ENCODE data around the gene TM9SF2. TPM values are rescaled to one million over a fixed set of nuclear protein-coding genes. Genes with fewer than 3 reads are reported as not detected.
A peak's percentile ranks its signal among the peaks of the same experiment; 100 is the strongest.
"Not testable (repeated sequence)": the region's sequence is repeated elsewhere in the genome, so short reads cannot be mapped to it uniquely, and the experiment has no call there.

Gene TM9SF2
- polyA plus RNA-seq (2011; rRNA removed) (86.2 and 125 TPM in 2 replicates), polyA minus RNA-seq (2011; rRNA and poly(A)+ RNA removed) (57.9 and 110 TPM in 2 replicates)

GRCh38 chr13:99501184-99501847 lies at the start of gene TM9SF2:
Gene TM9SF2 (plus strand): TSS chr13:99501472. CDS start chr13:99501607, 135 bp downstream.
- DNase-seq (ENCODE audit: low read depth, low spot score): peak; percentile 95
- ChIA-PET POLR2A (interaction anchor here (0.7 kb wide), 1 partner anchor 33 kb away, joined by 3 read pairs; no protein-coding TSS in a partner anchor), CTCF (interaction anchor here (3.7 to 6.8 kb wide), 2 partner anchors 60 to 64 kb away, joined by 25 to 77 read pairs; no protein-coding TSS in a partner anchor)
- H3K9me3 ChIP-seq (ENCODE audit: control insufficient read depth, insufficient read depth, low read length): peaks cover 4% of the 10 kb centered on the region; the same call in 1 of the 2 replicates
- no peaks in the 10 kb centered on the region for H3K27me3 ChIP-seq (ENCODE audit: control insufficient read depth, insufficient read depth, low read length)
- peak within 1 kb of the TSS; percentile 94 for H3K4me3 ChIP-seq (ENCODE audit: low read depth, low read length)
- H3K27ac ChIP-seq (ENCODE audit: low read depth, low read length): peak within 1 kb of the TSS; percentile 42
- TF ChIP-seq CTCF (IDR thresholded peaks at IDR 0.05; ENCODE audit: low read depth, low read length): no peak

- Histone ChIP-seq H3K4me3 (ENCODE audit: low read depth, low read length) (no peak overlapping the region), H3K27me3 (ENCODE audit: control insufficient read depth, insufficient read depth, low read length) (peaks cover 13% of the 10 kb centered on the region), H3K9me3 (ENCODE audit: control insufficient read depth, insufficient read depth, low read length) (peaks cover 4% of the 10 kb centered on the region), H3K27ac (ENCODE audit: low read depth, low read length) (no peak overlapping the region)
- no peak for DNase-seq (ENCODE audit: low read depth, low spot score)
- no peak for TF ChIP-seq CTCF (IDR thresholded peaks at IDR 0.05; ENCODE audit: low read depth, low read length)
- CTCF ChIA-PET: interaction anchor here (0.7 kb wide), 1 partner anchor 12 kb away, joined by 3 read pairs; no protein-coding TSS in a partner anchor
- POLR2A ChIA-PET: no interaction called here
These were observed 46.6 kb upstream of the TM9SF2 start for GRCh38 chr13:99454518-99455183.

GRCh38 chr13:99459099-99459850 lies 42.0 kb upstream of the TM9SF2 start:
- ChIA-PET POLR2A (no interaction called here), CTCF (interaction anchor here (0.6 to 1.1 kb wide), 2 partner anchors 23 to 64 kb away, joined by 3 read pairs; no protein-coding TSS in a partner anchor)
- no peak for DNase-seq (ENCODE audit: low read depth, low spot score)
- Histone ChIP-seq H3K4me3 (ENCODE audit: low read depth, low read length) (no peak overlapping the region), H3K27me3 (ENCODE audit: control insufficient read depth, insufficient read depth, low read length) (peaks cover 7% of the 10 kb centered on the region), H3K27ac (ENCODE audit: low read depth, low read length) (no peak overlapping the region), H3K9me3 (ENCODE audit: control insufficient read depth, insufficient read depth, low read length) (peaks cover 4% of the 10 kb centered on the region)
- TF ChIP-seq CTCF (IDR thresholded peaks at IDR 0.05; ENCODE audit: low read depth, low read length): no peak

GRCh38 chr13:99460802-99461201 lies 40.5 kb upstream of the TM9SF2 start:
- POLR2A ChIA-PET; DNase-seq (ENCODE audit: low read depth, low spot score); H3K27me3 ChIP-seq (ENCODE audit: control insufficient read depth, insufficient read depth, low read length); H3K4me3 ChIP-seq (ENCODE audit: low read depth, low read length); H3K9me3 ChIP-seq (ENCODE audit: control insufficient read depth, insufficient read depth, low read length); H3K27ac ChIP-seq (ENCODE audit: low read depth, low read length): not testable (repeated sequence)
- CTCF ChIA-PET: interaction anchor here (1.3 kb wide), 1 partner anchor 24 kb away, joined by 4 read pairs; no protein-coding TSS in a partner anchor

GRCh38 chr13:99463646-99464397 lies 37.5 kb upstream of the TM9SF2 start:
- TF ChIP-seq CTCF (IDR thresholded peaks at IDR 0.05; ENCODE audit: low read depth, low read length): no peak
- no peaks in the 10 kb centered on the region for H3K9me3 ChIP-seq (ENCODE audit: control insufficient read depth, insufficient read depth, low read length)
- no peak for DNase-seq (ENCODE audit: low read depth, low spot score)
- H3K27me3 ChIP-seq (ENCODE audit: control insufficient read depth, insufficient read depth, low read length): peaks cover 6% of the 10 kb centered on the region
- POLR2A ChIA-PET: no interaction called here
- H3K27ac ChIP-seq (ENCODE audit: low read depth, low read length): no peak overlapping the region
- H3K4me3 ChIP-seq (ENCODE audit: low read depth, low read length): no peak overlapping the region
- CTCF ChIA-PET: interaction anchor here (1.1 kb wide), 1 partner anchor 195 kb away, joined by 3 read pairs; no protein-coding TSS in a partner anchor
